Astrocyte (in vitro differentiated cells and primary cell): ENCODE measurements around the gene EN1.

ENCODE experiments used
- CTCF ChIP-seq: IDR thresholded peaks from 2 replicates; pipeline ENCODE4 v1.5.1; 2011; ENCODE audit warnings: low read depth, mild to moderate bottlenecking, inconsistent platforms, low read length, moderate library complexity; ENCODE audit not compliant: insufficient read depth
- EZH2 ChIP-seq: IDR thresholded peaks from 2 replicates; pipeline ENCODE4 v1.6.1; 2012; ENCODE audit warnings: mild to moderate bottlenecking, low read length, inconsistent platforms; ENCODE audit not compliant: insufficient read depth

DNA sequence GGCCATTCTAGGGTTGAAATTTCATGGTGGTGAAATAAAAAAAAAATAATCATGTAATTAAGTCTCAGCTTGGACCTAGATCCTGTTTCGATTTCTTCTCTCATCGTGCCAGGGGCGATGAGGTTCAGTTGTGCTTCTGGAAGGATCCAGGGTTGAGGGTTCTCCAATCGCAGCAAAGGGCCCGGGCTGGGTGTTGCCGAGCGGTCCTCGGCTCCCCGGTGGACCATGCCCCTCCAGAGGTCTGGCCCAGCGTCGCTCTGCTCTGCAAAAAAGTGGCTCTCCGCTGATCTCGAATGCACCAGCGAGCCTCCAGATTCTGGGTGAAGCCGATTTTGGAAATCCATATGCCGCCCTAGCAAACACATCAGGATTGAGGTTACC, 39.0 kb downstream of the EN1 start:
- no peak for TF ChIP-seq CTCF
- no peak for TF ChIP-seq EZH2
